MM.1S (cell line): ENCODE data around the gene LMX1B.

Experiments
- CTCF ChIP-seq: fragments of 300-600 bp; sonication (generic); IDR thresholded peaks from 2 replicates; pipeline ENCODE4 v1.5.1; 2016; ENCODE audit warnings: antibody characterized with exemption, low read length, mixed read lengths
- EZH2 ChIP-seq: fragments of 300-600 bp; sonication (generic); optimal IDR thresholded peaks from 2 replicates; pipeline ENCODE3; 2017; ENCODE audit warnings: low read depth, mild to moderate bottlenecking, antibody characterized with exemption, low read length, mixed read lengths
- EZH2phosphoT487 ChIP-seq: fragments of 300-600 bp; sonication (generic); IDR thresholded peaks from 2 replicates; pipeline ENCODE4 v1.6.1; 2018; ENCODE audit warnings: antibody characterized with exemption, low read length

GRCh38 chr9:126652140-126652582 is 38.4 kb downstream of the LMX1B start:
- TF ChIP-seq CTCF (no peak), EZH2 (no peak), EZH2phosphoT487 (no peak)
